Activated T-helper 1 cell treated with anti-CD3 and anti-CD28 coated beads, Interleukin-12 subunit alpha, Interleukin-12 subunit beta, Interleukin-2, Interleukin-4 antibody, amounts not matched to agents 30 ng/mL and 10 ng/mL and 1 ng/mL, durations not matched to agents 14 hours and 24 hours and 36 hours (primary cell): ENCODE data around the gene PRRT2. TPM values are rescaled to one million over a fixed set of nuclear protein-coding genes. Genes with fewer than 3 reads are reported as not detected.

Experiments used
- DNase-seq: peaks from one replicate; pipeline ENCODE4 v3.0.0; 2021; ENCODE audit warnings: low spot score
- H3K27ac Mint-ChIP-seq: one replicate; pipeline ENCODE4 v1.8.0; 2021; ENCODE audit warnings: mild to moderate bottlenecking, mixed read lengths
- H3K27me3 Mint-ChIP-seq: one replicate; pipeline ENCODE4 v1.8.0; 2022; ENCODE audit warnings: mild to moderate bottlenecking, moderate library complexity, mixed read lengths; ENCODE audit not compliant: insufficient read depth
- H3K36me3 Mint-ChIP-seq: one replicate; pipeline ENCODE4 v1.8.0; 2021; ENCODE audit warnings: low read depth, mixed read lengths
- H3K4me1 Mint-ChIP-seq: one replicate; pipeline ENCODE4 v1.8.0; 2021; ENCODE audit warnings: low read depth, mixed read lengths
- H3K4me3 Mint-ChIP-seq: one replicate; pipeline ENCODE4 v1.8.0; 2021; ENCODE audit warnings: mild to moderate bottlenecking, moderate library complexity, mixed read lengths
- H3K9me3 Mint-ChIP-seq: one replicate; pipeline ENCODE4 v1.8.0; 2021; ENCODE audit warnings: mixed read lengths
- intact Hi-C: fragments of 100-400 bp; cut with micrococcal nuclease; formaldehyde crosslinking; loops from one replicate; pipeline ENCODE4 v1.15.1; 2024
- total RNA-seq: library from RNA; stranded (reverse); gene quantifications from 2 replicates; pipeline ENCODE4 v1.2.3, GENCODE V29; 2022

The PRRT2 gene
- total RNA-seq, 1 donor from 2014 or later = 1.3 TPM

GRCh38 chr16:29854520-29855100, 42.6 kb downstream of the PRRT2 start:
- H3K4me3 Mint-ChIP-seq = no peak overlapping the region
- no peaks in the 10 kb centered on the region for H3K27me3 Mint-ChIP-seq
- no peaks in the 10 kb centered on the region for H3K9me3 Mint-ChIP-seq
- peaks cover 18% of the 10 kb centered on the region for H3K36me3 Mint-ChIP-seq
- no peaks in the 10 kb centered on the region for H3K4me1 Mint-ChIP-seq
- H3K27ac Mint-ChIP-seq = no peak overlapping the region
- intact Hi-C loops = no loop called here
- no peak for DNase-seq

- H3K36me3 Mint-ChIP-seq = peaks cover 18% of the 10 kb centered on the region
- H3K9me3 Mint-ChIP-seq = no peaks in the 10 kb centered on the region
- no peak overlapping the region for H3K4me3 Mint-ChIP-seq
- intact Hi-C loops = no loop called here
- H3K27me3 Mint-ChIP-seq = no peaks in the 10 kb centered on the region
- peaks cover 16% of the 10 kb centered on the region for H3K4me1 Mint-ChIP-seq
- no peak overlapping the region for H3K27ac Mint-ChIP-seq
- DNase-seq = no peak
Observed at GRCh38 chr16:29857133-29857760, 45.3 kb downstream of the PRRT2 start.

DNA sequence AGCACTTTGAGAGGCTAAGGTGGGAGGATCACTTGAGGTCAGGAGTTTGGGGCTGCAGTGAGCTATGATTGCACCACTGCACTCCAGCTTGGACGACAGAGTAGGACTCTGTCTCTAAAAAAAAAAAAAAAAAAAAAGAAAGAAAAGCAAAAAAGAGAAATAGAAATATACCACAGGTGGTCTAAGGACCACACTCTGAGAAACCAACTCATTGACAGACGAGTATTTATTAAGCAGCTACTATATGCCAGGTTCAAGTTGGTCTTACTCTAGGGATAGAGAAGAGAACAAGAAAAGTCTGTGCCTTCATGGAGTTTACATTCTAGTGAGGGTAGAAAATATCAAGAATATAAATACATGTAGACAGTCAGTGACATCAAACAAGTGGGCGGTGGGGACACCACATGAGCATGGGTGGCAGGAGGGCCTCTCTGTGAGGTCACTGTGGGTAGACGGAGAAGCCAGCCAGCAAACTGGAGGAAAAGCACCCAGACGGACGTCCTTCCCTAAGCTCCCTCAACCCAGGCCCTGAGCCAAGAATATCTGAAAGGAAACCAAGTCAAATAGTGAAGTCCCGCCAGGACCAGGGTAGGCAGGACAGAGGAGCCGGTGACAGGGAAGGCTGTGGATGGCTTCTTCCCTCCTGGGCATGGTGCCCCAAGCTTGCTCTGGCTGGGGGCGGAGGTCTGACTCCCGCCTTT, 46.3 kb downstream of the PRRT2 start:
- Mint-ChIP-seq H3K27me3 (no peaks in the 10 kb centered on the region), H3K36me3 (peaks cover 18% of the 10 kb centered on the region), H3K27ac (no peak overlapping the region), H3K4me1 (peaks cover 19% of the 10 kb centered on the region), H3K9me3 (no peaks in the 10 kb centered on the region), H3K4me3 (no peak overlapping the region)
- no peak for DNase-seq
- intact Hi-C loops = no loop called here

GRCh38 chr16:29858974-29859373, 47.0 kb downstream of the PRRT2 start:
- Mint-ChIP-seq H3K36me3 (peaks cover 18% of the 10 kb centered on the region), H3K27me3 (no peaks in the 10 kb centered on the region), H3K4me3 (no peak overlapping the region), H3K9me3 (no peaks in the 10 kb centered on the region), H3K27ac (no peak overlapping the region), H3K4me1 (peaks cover 24% of the 10 kb centered on the region)
- intact Hi-C loops = no loop called here
- no peak for DNase-seq

GRCh38 chr16:29860218-29860617, 48.2 kb downstream of the PRRT2 start:
- H3K27ac Mint-ChIP-seq = peak overlapping the region; percentile 52
- peaks cover 24% of the 10 kb centered on the region for H3K4me1 Mint-ChIP-seq
- no peak overlapping the region for H3K4me3 Mint-ChIP-seq
- DNase-seq = no peak
- no peaks in the 10 kb centered on the region for H3K27me3 Mint-ChIP-seq
- peaks cover 18% of the 10 kb centered on the region for H3K36me3 Mint-ChIP-seq
- intact Hi-C loops = loop anchor here (5.0 to 10.0 kb wide), 3 partner anchors 158 to 1212 kb away; partner anchors contain the start of genes FBRS, PRR14, ZNF646 and ZNF668
- no peaks in the 10 kb centered on the region for H3K9me3 Mint-ChIP-seq

DNA sequence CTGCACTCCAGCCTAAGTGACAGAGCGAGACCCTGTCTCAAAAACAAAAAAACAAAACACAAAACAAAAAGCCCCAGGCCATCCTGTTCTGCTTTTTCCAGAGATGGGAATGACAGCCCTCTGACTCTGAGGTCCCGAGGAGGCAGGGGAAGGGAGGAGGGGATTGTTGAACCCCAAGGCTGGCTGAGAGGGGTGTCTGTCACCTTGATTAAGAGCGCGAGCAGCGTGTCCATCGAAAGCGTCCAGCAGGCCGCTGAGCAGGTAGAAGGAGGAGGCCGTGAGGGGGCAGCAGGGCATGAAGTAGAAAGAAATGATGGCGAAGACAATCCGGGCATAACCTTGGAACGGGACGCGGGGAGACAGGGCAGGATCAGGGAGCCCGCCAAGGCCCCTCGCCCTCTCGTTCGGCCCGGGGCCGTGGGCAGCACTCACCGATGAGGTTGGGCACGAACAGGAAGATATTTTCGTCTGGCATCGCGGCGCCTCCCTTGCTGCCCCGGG, 50.4 kb downstream of the PRRT2 start:
- Mint-ChIP-seq H3K4me3 (peak overlapping the region; percentile 97), H3K27ac (peak overlapping the region; percentile 88), H3K27me3 (no peaks in the 10 kb centered on the region), H3K9me3 (no peaks in the 10 kb centered on the region), H3K4me1 (peaks cover 24% of the 10 kb centered on the region), H3K36me3 (peaks cover 18% of the 10 kb centered on the region)
- DNase-seq = no peak
- intact Hi-C loops = loop anchor here (2.0 to 10.0 kb wide), 4 partner anchors 160 to 1210 kb away; partner anchors contain the start of genes FBRS, PRR14, ZNF646 and ZNF668

- intact Hi-C loops = loop anchor here (1.0 to 10.0 kb wide), 17 partner anchors 14 to 1209 kb away; partner anchors contain the start of genes ALDOA, ASPHD1, FBRS and INO80E
Observed at GRCh38 chr16:29862884-29863668, 51.1 kb downstream of the PRRT2 start, which contains the start of gene CDIPT. Gene CDIPT, minus strand, starts transcription at chr16:29863226. Its CDS starts 369 bp downstream, at chr16:29862857.

DNA sequence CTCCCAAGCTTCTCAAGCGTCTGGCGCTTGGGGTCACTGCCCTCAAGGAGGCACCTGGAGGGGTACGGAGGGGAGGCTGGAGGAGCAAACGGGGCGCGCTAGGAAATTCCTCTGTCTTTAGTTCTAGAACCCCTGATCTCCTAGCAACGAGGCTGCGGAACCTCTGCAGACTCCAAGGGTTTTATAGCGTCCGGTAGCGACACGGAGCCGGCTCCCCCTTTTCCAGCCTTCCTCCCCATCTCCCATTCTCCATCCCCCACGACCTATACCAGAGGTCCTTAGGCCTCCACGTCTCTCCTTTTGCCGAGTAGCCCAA, 51.6 kb downstream of the PRRT2 start:
- intact Hi-C loops = loop anchor here (1.0 to 10.0 kb wide), 17 partner anchors 14 to 1209 kb away; partner anchors contain the start of genes ALDOA, ASPHD1, FBRS and INO80E
- Mint-ChIP-seq H3K27me3 (no peaks in the 10 kb centered on the region), H3K27ac (peak overlapping the region; percentile 100), H3K36me3 (peaks cover 15% of the 10 kb centered on the region), H3K9me3 (no peaks in the 10 kb centered on the region), H3K4me1 (peaks cover 24% of the 10 kb centered on the region), H3K4me3 (peak overlapping the region; percentile 81)
- no peak for DNase-seq

More at GRCh38 chr16:29862884-29863668, 51.1 kb downstream of the PRRT2 start, which contains the start of gene CDIPT:
- peak; percentile 90 for DNase-seq
- H3K9me3 Mint-ChIP-seq = no peaks in the 10 kb centered on the region
- H3K27ac Mint-ChIP-seq = peak within 1 kb of the TSS; percentile 100
- H3K4me3 Mint-ChIP-seq = peak within 1 kb of the TSS; percentile 97
- H3K27me3 Mint-ChIP-seq = no peaks in the 10 kb centered on the region
- peaks cover 24% of the 10 kb centered on the region for H3K4me1 Mint-ChIP-seq
- H3K36me3 Mint-ChIP-seq = peaks cover 18% of the 10 kb centered on the region

- Mint-ChIP-seq H3K4me3 (no peak overlapping the region), H3K36me3 (peaks cover 15% of the 10 kb centered on the region), H3K27ac (no peak overlapping the region), H3K4me1 (peaks cover 24% of the 10 kb centered on the region), H3K9me3 (no peaks in the 10 kb centered on the region), H3K27me3 (no peaks in the 10 kb centered on the region)
- no peak for DNase-seq
- intact Hi-C loops = loop anchor here (5.0 to 10.0 kb wide), 3 partner anchors 162 to 1208 kb away; partner anchors contain the start of genes FBRS, PRR14, ZNF646 and ZNF668
Observed at GRCh38 chr16:29864205-29864604, 52.2 kb downstream of the PRRT2 start.

Other genes starting within 250 kb of the PRRT2 start
- gene SPN, start 148.9 kb upstream of the PRRT2 start, total RNA-seq = 191 and 196 TPM in 2 replicates
- 6.3 and 6.5 TPM in 2 replicates for gene QPRT, start 133.0 kb upstream of the PRRT2 start, total RNA-seq
- 21.3 and 24.6 TPM in 2 replicates for gene C16orf54, start 66.2 kb upstream of the PRRT2 start, total RNA-seq
- gene ZG16, start 33.9 kb upstream of the PRRT2 start, total RNA-seq = not detected in 2 replicates
- 134 and 140 TPM in 2 replicates for gene KIF22, start 21.4 kb upstream of the PRRT2 start, total RNA-seq
- gene MAZ, start 5.7 kb upstream of the PRRT2 start, total RNA-seq = 365 and 380 TPM in 2 replicates
- 29.2 and 30.8 TPM in 2 replicates for gene PAGR1, start 4.0 kb downstream of the PRRT2 start, total RNA-seq
- gene MVP, start 8.3 kb downstream of the PRRT2 start, total RNA-seq = 117 and 124 TPM in 2 replicates
- gene CDIPT, start 51.0 kb downstream of the PRRT2 start, total RNA-seq = 83.7 and 85.5 TPM in 2 replicates
- 0.16 and 0.32 TPM in 2 replicates for gene SEZ6L2, start 87.4 kb downstream of the PRRT2 start, total RNA-seq
- gene ASPHD1, start 88.3 kb downstream of the PRRT2 start, total RNA-seq = 4.2 and 4.7 TPM in 2 replicates
- gene KCTD13, start 114.0 kb downstream of the PRRT2 start, total RNA-seq = 53.7 and 58.2 TPM in 2 replicates
- 41.5 and 43.7 TPM in 2 replicates for gene TMEM219, start 149.9 kb downstream of the PRRT2 start, total RNA-seq
- gene TAOK2, start 161.7 kb downstream of the PRRT2 start, total RNA-seq = 38.5 and 39.7 TPM in 2 replicates
- gene HIRIP3, start 183.4 kb downstream of the PRRT2 start, total RNA-seq = 48.8 and 50.1 TPM in 2 replicates
- 128 and 137 TPM in 2 replicates for gene INO80E, start 184.0 kb downstream of the PRRT2 start, total RNA-seq
- 2.0 and 2.3 TPM in 2 replicates for gene DOC2A, start 198.8 kb downstream of the PRRT2 start, total RNA-seq
- gene C16orf92, start 211.0 kb downstream of the PRRT2 start, total RNA-seq = not detected in 2 replicates
- 1.6 and 1.9 TPM in 2 replicates for gene TLCD3B, start 219.1 kb downstream of the PRRT2 start, total RNA-seq